IMR-90 (cell line): ENCODE data around the gene ZNF492. TPM values are rescaled to one million over a fixed set of nuclear protein-coding genes. Genes with fewer than 3 reads are reported as not detected.

Source experiments
- ATAC-seq: fragments of 200-7000 bp; cut with Tn5 transposase; 2 replicates; pipeline ENCODE4 v1.9.1; 2020; ENCODE audit warnings: low read depth, mild to moderate bottlenecking, moderate library complexity
- BruUV-seq: library from RNA; stranded (reverse); fragments of 400-500 nt; replicated peaks from 2 replicates; lab custom pipeline; 2021; lab: Mats Ljungman, UMichigan
- CTCF ChIA-PET: fragments of 300-600 bp; formaldehyde crosslinking; extraction: SDS; loops from one replicate; lab custom pipeline; 2021; ENCODE audit warnings: antibody characterized with exemption; lab: Yijun Ruan, JAX
- POLR2A ChIA-PET: fragments of 300-600 bp; sonication (Branson Sonifier 250); formaldehyde crosslinking; loops from one replicate; lab custom pipeline; 2022; ENCODE audit warnings: antibody characterized with exemption; ENCODE audit not compliant: unreplicated experiment; lab: Charles Lee
- DNase-seq: peaks from one replicate; pipeline ENCODE4 v3.0.0; 2013
- H2AFZ ChIP-seq: replicated peaks from 2 replicates; pipeline ENCODE3; 2013; ENCODE audit warnings: low read length, mild to moderate bottlenecking; ENCODE audit not compliant: poor library complexity
- H2AK5ac ChIP-seq: 2 replicates; pipeline ENCODE4 v1.6.1; 2013; ENCODE audit warnings: low read depth, low read length, inconsistent platforms
- H2AK9ac ChIP-seq: replicated peaks from 2 replicates; pipeline ENCODE3; 2013; ENCODE audit warnings: mild to moderate bottlenecking, low read depth, low read length, moderate library complexity; ENCODE audit not compliant: poor library complexity
- H2BK120ac ChIP-seq: 2 replicates; pipeline ENCODE4 v1.6.1; 2013; ENCODE audit warnings: low read depth, low read length, inconsistent platforms
- H2BK15ac ChIP-seq: 3 replicates; pipeline ENCODE4 v1.6.1; 2013; ENCODE audit warnings: low read depth, low read length, inconsistent platforms
- H2BK20ac ChIP-seq: 2 replicates; pipeline ENCODE4 v1.6.1; 2013; ENCODE audit warnings: low read depth, mild to moderate bottlenecking, inconsistent platforms, low read length, moderate library complexity
- H2BK5ac ChIP-seq: 2 replicates; pipeline ENCODE4 v1.6.1; 2013; ENCODE audit warnings: mild to moderate bottlenecking, low read depth, low read length, inconsistent platforms; ENCODE audit not compliant: poor library complexity, severe bottlenecking
- H3K14ac ChIP-seq: replicated peaks from 2 replicates; pipeline ENCODE4 v1.6.1; 2013; ENCODE audit warnings: low read depth, low read length, inconsistent platforms
- H3K18ac ChIP-seq: 2 replicates; pipeline ENCODE4 v1.6.1; 2013; ENCODE audit warnings: low read depth, low read length, control low read depth
- H3K23ac ChIP-seq: 2 replicates; pipeline ENCODE4 v1.6.1; 2013; ENCODE audit warnings: low read depth, low read length, inconsistent platforms
- H3K27ac ChIP-seq: 2 replicates; pipeline ENCODE4 v1.5.1; 2013; ENCODE audit warnings: mild to moderate bottlenecking, control low read depth, low read length; ENCODE audit not compliant: insufficient read depth
- H3K27me3 ChIP-seq: 2 replicates; pipeline ENCODE4 v1.6.1; 2013; ENCODE audit warnings: low read length; ENCODE audit not compliant: control insufficient read depth, insufficient read depth
- H3K36me3 ChIP-seq: 2 replicates; pipeline ENCODE4 v1.6.1; 2013; ENCODE audit warnings: low read length, mixed read lengths; ENCODE audit not compliant: control insufficient read depth, insufficient read depth
- H3K4ac ChIP-seq: 2 replicates; pipeline ENCODE4 v1.6.1; 2013; ENCODE audit warnings: low read depth, low read length, inconsistent platforms
- H3K4me1 ChIP-seq: 2 replicates; pipeline ENCODE4 v1.6.1; 2013; ENCODE audit warnings: low read length, mixed read lengths; ENCODE audit not compliant: control insufficient read depth, insufficient read depth
- H3K4me2 ChIP-seq: 2 replicates; pipeline ENCODE4 v1.6.1; 2013; ENCODE audit warnings: low read depth, mild to moderate bottlenecking, control low read depth, low read length, moderate library complexity
- H3K4me3 ChIP-seq: 2 replicates; pipeline ENCODE4 v1.5.1; 2013; ENCODE audit warnings: low read depth, mild to moderate bottlenecking, control low read depth, low read length, moderate library complexity; ENCODE audit not compliant: insufficient read depth
- H3K56ac ChIP-seq: 2 replicates; pipeline ENCODE4 v1.6.1; 2013; ENCODE audit warnings: low read length, inconsistent platforms; ENCODE audit not compliant: insufficient read depth; ENCODE audit errors: extremely low read depth
- H3K79me1 ChIP-seq, 2 experiments: 2 replicates each; pipeline ENCODE4 v1.6.1; 2013; ENCODE audit warnings: low read length in 2 of 2, inconsistent platforms in 1 of 2, low read depth in 1 of 2
- H3K9ac ChIP-seq: 2 replicates; pipeline ENCODE4 v1.6.1; 2013; ENCODE audit warnings: low read depth, low read length, control low read depth
- H3K9me1 ChIP-seq: 2 replicates; pipeline ENCODE4 v1.6.1; 2013; ENCODE audit warnings: low read length, inconsistent platforms; ENCODE audit not compliant: insufficient read depth
- H3K9me3 ChIP-seq: 2 replicates; pipeline ENCODE4 v1.6.1; 2013; ENCODE audit warnings: low read length; ENCODE audit not compliant: control insufficient read depth, insufficient read depth
- H4K20me1 ChIP-seq: 2 replicates; pipeline ENCODE4 v1.6.1; 2013; ENCODE audit warnings: low read length, inconsistent platforms; ENCODE audit not compliant: insufficient read depth
- H4K5ac ChIP-seq: 2 replicates; pipeline ENCODE4 v1.6.1; 2013; ENCODE audit warnings: mild to moderate bottlenecking, low read depth, low read length, control low read depth
- H4K8ac ChIP-seq, 2 experiments: 2 replicates each; pipeline ENCODE4 v1.6.1; 2013; ENCODE audit warnings: low read depth in 2 of 2, low read length in 2 of 2, control low read depth in 1 of 2, inconsistent platforms in 1 of 2
- H4K91ac ChIP-seq: 2 replicates; pipeline ENCODE4 v1.6.1; 2013; ENCODE audit warnings: low read depth, low read length, inconsistent platforms; ENCODE audit not compliant: insufficient read depth
- MAFK ChIP-seq: IDR thresholded peaks from 2 replicates; pipeline ENCODE4 v1.6.1; 2012; ENCODE audit warnings: low read depth, low read length, improper control_type of control experiment
- MAZ ChIP-seq: IDR thresholded peaks from 2 replicates; pipeline ENCODE4 v1.6.1; 2012; ENCODE audit warnings: low read depth, mild to moderate bottlenecking, low read length, improper control_type of control experiment, moderate library complexity, borderline replicate concordance
- MXI1 ChIP-seq: IDR thresholded peaks from 2 replicates; pipeline ENCODE4 v1.6.1; 2012; ENCODE audit warnings: low read depth, mild to moderate bottlenecking, low read length, moderate library complexity, borderline replicate concordance
- NFE2L2 ChIP-seq: fragments of 150-350 bp; IDR thresholded peaks from 2 replicates; pipeline ENCODE4 v1.6.1; 2016; ENCODE audit warnings: low read depth, mild to moderate bottlenecking, low read length
- POLR2A ChIP-seq: IDR thresholded peaks from 2 replicates; pipeline ENCODE4 v1.6.1; 2012; ENCODE audit warnings: mild to moderate bottlenecking, low read depth, low read length
- RFX5 ChIP-seq: IDR thresholded peaks from 2 replicates; pipeline ENCODE4 v1.8.0; 2012; ENCODE audit warnings: low read depth, mild to moderate bottlenecking, low read length, moderate library complexity
- WGBS, 2 experiments: methylation state at CpG; one replicate each; pipeline versions ENCODE4 v1.1.5 to v1.1.7; 2013; ENCODE audit warnings: missing lambda C conversion rate in 2 of 2; ENCODE audit not compliant: insufficient read length in 1 of 2; ENCODE audit errors: extremely low coverage in 2 of 2; 5-methylcytosine and 5-hydroxymethylcytosine counted together
- dilution Hi-C: fragments of 300-500 bp; cut with HindIII; formaldehyde crosslinking; loops from one replicate; pipeline ENCODE4 v1.14.3; 2018; ENCODE audit warnings: low sequenced_read_pairs; ENCODE audit not compliant: unreplicated experiment
- in situ Hi-C: fragments of 300-500 bp; cut with MboI; formaldehyde crosslinking; loops from 3 replicates; pipeline ENCODE4 v1.14.3; 2019; ENCODE audit warnings: low sequenced_read_pairs, inconsistent platforms, mixed read lengths
- intact Hi-C: fragments of 100-400 bp; cut with micrococcal nuclease; formaldehyde crosslinking; loops from 2 replicates; pipeline ENCODE4 v1.10.0; 2022
- polyA plus RNA-seq, 3 experiments: library from polyadenylated mRNA; depleted of rRNA; stranded (reverse); fragments of >200 nt; gene quantifications; 2 replicates each; pipeline ENCODE4 v1.2.3, GENCODE V29; 2012; ENCODE audit warnings: low replicate concordance in 1 of 3
- total RNA-seq: library from RNA; depleted of rRNA; stranded (reverse); fragments of >200 nt; gene quantifications from 2 replicates; pipeline ENCODE4 v1.2.3, GENCODE V29; 2012

The ZNF492 gene
- total and polyA plus RNA-seq, 2 of the 4 experiments (the other 2 are of a cell fraction): 0.19 to 1.3 TPM

GRCh38 chr19:22606954-22607652 lies 27.0 kb upstream of the ZNF492 start:
- H2AK9ac ChIP-seq: no peak overlapping the region
- peaks cover 70% of the 10 kb centered on the region for H3K9me3 ChIP-seq
- H4K20me1 ChIP-seq: no peaks in the 10 kb centered on the region
- H2AFZ ChIP-seq: no peak overlapping the region
- H3K18ac ChIP-seq: no peak overlapping the region
- H3K23ac ChIP-seq: no peak overlapping the region
- H3K4me1 ChIP-seq: no peaks in the 10 kb centered on the region
- H2AK5ac ChIP-seq: no peak overlapping the region
- H3K27me3 ChIP-seq: no peaks in the 10 kb centered on the region
- intact Hi-C loops (no loop called here), in situ Hi-C loops (no loop called here), dilution Hi-C loops (no loop called here)
- no peaks in the 10 kb centered on the region for H3K36me3 ChIP-seq
- H3K79me1 ChIP-seq: no peaks in the 10 kb centered on the region
- no peak overlapping the region for H3K27ac ChIP-seq
- no peaks in the 10 kb centered on the region for H3K9me1 ChIP-seq
- H2BK120ac ChIP-seq: no peak overlapping the region
- no peak overlapping the region for H3K4me3 ChIP-seq
- TF ChIP-seq POLR2A (no peak), MAZ (no peak), RFX5 (no peak), MAFK (no peak), MXI1 (no peak), NFE2L2 (no peak)
- H3K9ac ChIP-seq: no peak overlapping the region
- H2BK15ac ChIP-seq: no peak overlapping the region
- BruUV-seq: no TSS peak
- H2BK5ac ChIP-seq: no peak overlapping the region
- no peak overlapping the region for H4K5ac ChIP-seq
- H2BK20ac ChIP-seq: no peak overlapping the region
- no peak overlapping the region for H3K4me2 ChIP-seq
- POLR2A ChIA-PET: no interaction called here
- H3K56ac ChIP-seq: no peak overlapping the region
- H3K14ac ChIP-seq: no peak overlapping the region
- WGBS, 2 experiments: 21% methylated on average over 3 of the region's 6 CpGs; no CpG with 5 or more reads in 1 of the 2 experiments
- CTCF ChIA-PET: no interaction called here
- H3K4ac ChIP-seq: no peak overlapping the region
- DNase-seq (no peak), ATAC-seq (no peak)
- no peak overlapping the region for H4K91ac ChIP-seq
- H4K8ac ChIP-seq: no peak overlapping the region
